H1 (cell line): ENCODE measurements around the gene TP53TG3. TPM values are rescaled to one million over a fixed set of nuclear protein-coding genes. Genes with fewer than 3 reads are reported as not detected.
"Not testable (repeated sequence)": the region's sequence is repeated elsewhere in the genome, so short reads cannot be mapped to it uniquely, and the experiment has no call there.

Experiments used
- CTCF ChIA-PET: fragments of 300-600 bp; sonication (Branson Sonifier 250); formaldehyde crosslinking; loops from one replicate; lab custom pipeline; 2021; ENCODE audit not compliant: partially characterized antibody; lab: Charles Lee
- POLR2A ChIA-PET: fragments of 300-600 bp; sonication (Branson Sonifier 250); formaldehyde crosslinking; loops from one replicate; lab custom pipeline; 2021; ENCODE audit warnings: inconsistent platforms; ENCODE audit not compliant: partially characterized antibody; lab: Charles Lee
- DNase-seq, 2 experiments: peaks; one replicate each; pipeline versions ENCODE4 v3.0.0 to v3.0.0-alpha.2; 2010 to 2022; ENCODE audit warnings: low spot score in 2 of 2, low read depth in 1 of 2, mixed read lengths in 1 of 2
- FAIRE-seq: peaks from 2 replicates; lab custom pipeline; 2011; peaks lifted over from hg19 to GRCh38; lab: Jason Lieb, UNC
- H2AFZ ChIP-seq: 2 replicates; pipeline ENCODE4 v1.8.1; 2012; ENCODE audit warnings: low read length, inconsistent platforms
- H2AK5ac ChIP-seq: 2 replicates; pipeline ENCODE4 v1.6.1; 2013; ENCODE audit warnings: low read depth, low read length
- H2BK120ac ChIP-seq: replicated peaks from 2 replicates; pipeline ENCODE3; 2013; ENCODE audit warnings: low read depth, low read length, inconsistent platforms
- H2BK12ac ChIP-seq: 2 replicates; pipeline ENCODE4 v1.6.1; 2013; ENCODE audit warnings: low read depth, low read length
- H2BK15ac ChIP-seq: 2 replicates; pipeline ENCODE4 v1.6.1; 2013; ENCODE audit warnings: low read length
- H2BK20ac ChIP-seq: 2 replicates; pipeline ENCODE4 v1.6.1; 2013; ENCODE audit warnings: low read length
- H2BK5ac ChIP-seq: 2 replicates; pipeline ENCODE4 v1.6.1; 2013; ENCODE audit warnings: low read depth, low read length
- H3K14ac ChIP-seq: 2 replicates; pipeline ENCODE4 v1.6.1; 2013; ENCODE audit warnings: inconsistent platforms; ENCODE audit not compliant: insufficient read length
- H3K18ac ChIP-seq: 2 replicates; pipeline ENCODE4 v1.6.1; 2013; ENCODE audit warnings: low read length; ENCODE audit errors: extremely low read depth
- H3K23ac ChIP-seq: 2 replicates; pipeline ENCODE4 v1.6.1; 2013; ENCODE audit warnings: inconsistent platforms; ENCODE audit not compliant: insufficient read length
- H3K23me2 ChIP-seq: 2 replicates; pipeline ENCODE4 v1.6.1; 2013; ENCODE audit warnings: low read depth, low read length
- H3K27ac ChIP-seq: 2 replicates; pipeline ENCODE4 v1.6.1; 2011; ENCODE audit warnings: low read depth, low read length, inconsistent platforms
- H3K27me3 ChIP-seq, 4 experiments: replicated peaks in 1 of 4; 1 replicate in 1 of 4; 2 replicates in 3 of 4; pipeline versions ENCODE4 v1.6.1 to v1.8.1; 2011 to 2013; ENCODE audit warnings: low read length in 3 of 4, mild to moderate bottlenecking in 3 of 4, inconsistent platforms in 2 of 4, mixed read lengths in 2 of 4, moderate library complexity in 1 of 4; ENCODE audit not compliant: control insufficient read depth in 3 of 4, insufficient read depth in 3 of 4; ENCODE audit errors: extremely low read depth in 1 of 4
- H3K36me3 ChIP-seq, 4 experiments: 2 replicates each; pipeline versions ENCODE4 v1.6.1 to v1.8.1; 2011 to 2013; ENCODE audit warnings: mild to moderate bottlenecking in 4 of 4, low read length in 3 of 4, moderate library complexity in 2 of 4, control low read depth in 1 of 4, inconsistent platforms in 1 of 4; ENCODE audit not compliant: insufficient read depth in 4 of 4, control insufficient read depth in 2 of 4
- H3K4ac ChIP-seq: replicated peaks from 2 replicates; pipeline ENCODE3; 2013; ENCODE audit warnings: low read length, low read depth, mixed read lengths, inconsistent platforms; ENCODE audit not compliant: insufficient read length
- H3K4me1 ChIP-seq, 4 experiments: replicated peaks in 1 of 4; 1 replicate in 1 of 4; 2 replicates in 3 of 4; pipeline versions ENCODE4 v1.6.1 to v1.8.1; 2011 to 2013; ENCODE audit warnings: low read length in 3 of 4, inconsistent platforms in 2 of 4, mixed read lengths in 1 of 4; ENCODE audit not compliant: insufficient read depth in 4 of 4, control insufficient read depth in 3 of 4
- H3K4me2 ChIP-seq, 2 experiments: 2 replicates each; pipeline versions ENCODE4 v1.6.1 to v1.8.1; 2011 to 2013; ENCODE audit warnings: low read depth in 2 of 2, low read length in 2 of 2, control low read depth in 1 of 2, inconsistent platforms in 1 of 2, mild to moderate bottlenecking in 1 of 2; ENCODE audit not compliant: insufficient read depth in 1 of 2
- H3K4me3 ChIP-seq, 4 experiments: fragments of 200-600, 300-600 bp in 1 of 4; sonication (generic), shearing (Covaris generic), sonication (Bioruptor Twin) in 1 of 4; 2 replicates each; pipeline versions ENCODE4 v1.5.1 to v1.8.1; 2011 to 2016; ENCODE audit warnings: low read length in 4 of 4, low read depth in 3 of 4, control low read depth in 2 of 4, inconsistent platforms in 2 of 4, mild to moderate bottlenecking in 2 of 4, mixed read lengths in 1 of 4, moderate library complexity in 1 of 4; ENCODE audit not compliant: insufficient read depth in 2 of 4; ENCODE audit errors: extremely low read depth in 1 of 4
- H3K56ac ChIP-seq: replicated peaks from 2 replicates; pipeline ENCODE3; 2013; ENCODE audit warnings: low read depth, mild to moderate bottlenecking, mixed read lengths, low read length, inconsistent platforms; ENCODE audit not compliant: insufficient read length
- H3K79me1 ChIP-seq: 2 replicates; pipeline ENCODE4 v1.6.1; 2013; ENCODE audit warnings: low read depth, low read length, control low read depth
- H3K79me2 ChIP-seq, 2 experiments: 2 replicates each; pipeline versions ENCODE4 v1.6.1 to v1.8.1; 2012 to 2013; ENCODE audit warnings: low read length in 2 of 2, mild to moderate bottlenecking in 2 of 2, inconsistent platforms in 1 of 2; ENCODE audit not compliant: insufficient read depth in 2 of 2, control insufficient read depth in 1 of 2
- H3K9ac ChIP-seq, 4 experiments: replicated peaks in 1 of 4; 1 replicate in 1 of 4; 2 replicates in 3 of 4; pipeline versions ENCODE4 v1.6.1 to v1.8.1; 2011 to 2013; ENCODE audit warnings: low read depth in 3 of 4, low read length in 3 of 4, control low read depth in 2 of 4, mild to moderate bottlenecking in 2 of 4, moderate library complexity in 2 of 4, inconsistent platforms in 1 of 4; ENCODE audit errors: extremely low read depth in 1 of 4
- H3K9me3 ChIP-seq, 2 experiments: 2 replicates each; pipeline versions ENCODE4 v1.6.1 to v1.8.1; 2012 to 2013; ENCODE audit warnings: mild to moderate bottlenecking in 2 of 2, moderate library complexity in 2 of 2, control low read depth in 1 of 2, inconsistent platforms in 1 of 2, low read depth in 1 of 2, low read length in 1 of 2, mixed read lengths in 1 of 2; ENCODE audit not compliant: insufficient read depth in 2 of 2
- H4K20me1 ChIP-seq, 2 experiments: replicated peaks in 1 of 2; 2 replicates each; pipeline versions ENCODE3 to v1.8.1; 2011 to 2013; ENCODE audit warnings: inconsistent platforms in 2 of 2, low read length in 2 of 2, mild to moderate bottlenecking in 1 of 2; ENCODE audit not compliant: insufficient read depth in 2 of 2, control insufficient read depth in 1 of 2
- H4K5ac ChIP-seq: 2 replicates; pipeline ENCODE4 v1.6.1; 2013; ENCODE audit warnings: low read length, low read depth, mixed read lengths, inconsistent platforms; ENCODE audit not compliant: insufficient read length
- H4K8ac ChIP-seq: 2 replicates; pipeline ENCODE4 v1.8.0; 2013; ENCODE audit warnings: mild to moderate bottlenecking, moderate library complexity, low read length, inconsistent platforms; ENCODE audit not compliant: insufficient read depth; ENCODE audit errors: extremely low read depth
- H4K91ac ChIP-seq: replicated peaks from 2 replicates; pipeline ENCODE3; 2013; ENCODE audit warnings: low read length, mixed read lengths, inconsistent platforms; ENCODE audit not compliant: insufficient read length
- WGBS, 2 experiments: shearing (Covaris generic) in 1 of 2; methylation state at CpG; one replicate each; pipeline versions ENCODE4 v1.1.6 to v1.1.7; 2013 to 2015; ENCODE audit warnings: low lambda C conversion rate in 2 of 2, mixed read lengths in 2 of 2, inconsistent platforms in 1 of 2, low coverage in 1 of 2, missing lambda C conversion rate in 1 of 2; ENCODE audit not compliant: insufficient replicate concordance in 2 of 2, insufficient coverage in 1 of 2, insufficient read length in 1 of 2; ENCODE audit errors: extremely low coverage in 1 of 2, missing lambda C conversion rate in 1 of 2; 5-methylcytosine and 5-hydroxymethylcytosine counted together
- polyA plus RNA-seq, 7 experiments: library from polyadenylated mRNA; depleted of rRNA in 3 of 7; stranded (reverse) in 5 of 7; unstranded in 2 of 7; fragments of >200 nt in 5 of 7; fragments of 200-250 nt in 2 of 7; gene quantifications; 1 replicate in 5 of 7; 2 replicates in 1 of 7; 4 replicates in 1 of 7; pipeline versions ENCODE4 v1.2.1 to v1.2.3, GENCODE V29; 2011 to 2013; ENCODE audit warnings: missing spikeins in 2 of 7, mixed read lengths in 2 of 7
- small RNA-seq: library from polyadenylated mRNA; stranded (forward); fragments of <200 nt; extraction: miRNeasy Mini kit (QIAGEN cat#:217004); gene quantifications from one replicate; pipeline ENCODE3, GENCODE V24; 2013; ENCODE audit not compliant: insufficient read depth
- total RNA-seq: library from RNA; stranded (reverse); fragmentation: NEBNext Ultra II Directional; extraction: Animal tissue kit (Norgen Biotek cat#: 25700); gene quantifications from 2 replicates; pipeline ENCODE4 v1.2.1, GENCODE V29; 2021

The TP53TG3 gene
- total and polyA plus RNA-seq, 2 of the 8 experiments (the other 6 are each of a cell fraction or from before 2014, with no cell fraction given) = not detected

GRCh38 chr16:32632096-32632495 is 43.9 kb downstream of the TP53TG3 start:
- H4K5ac ChIP-seq, H3K14ac ChIP-seq, H3K23ac ChIP-seq, H3K23me2 ChIP-seq, H3K9me3 ChIP-seq, H2AFZ ChIP-seq, H2BK120ac ChIP-seq, POLR2A ChIA-PET, H2BK20ac ChIP-seq, H2BK5ac ChIP-seq, DNase-seq, H3K18ac ChIP-seq, H3K27me3 ChIP-seq, CTCF ChIA-PET, H2BK15ac ChIP-seq, H3K9ac ChIP-seq, H3K4me3 ChIP-seq, H3K4me1 ChIP-seq, H4K20me1 ChIP-seq, H3K36me3 ChIP-seq, H3K56ac ChIP-seq, H2AK5ac ChIP-seq, H4K8ac ChIP-seq, H3K27ac ChIP-seq, H3K79me2 ChIP-seq, H4K91ac ChIP-seq, FAIRE-seq, H3K4ac ChIP-seq, H3K4me2 ChIP-seq, H3K79me1 ChIP-seq, H2BK12ac ChIP-seq: not testable (repeated sequence)
- 81% methylated on average over 5 of the region's 8 CpGs; no CpG with 5 or more reads in 1 of the 2 experiments for WGBS, 2 experiments

Small RNAs within 50 kb of the gene (small RNA-seq; reads per million reads assigned to genes)
- not detected for gene AC138907.6
